ENCODE results near the gene QRSL1.

DNA sequence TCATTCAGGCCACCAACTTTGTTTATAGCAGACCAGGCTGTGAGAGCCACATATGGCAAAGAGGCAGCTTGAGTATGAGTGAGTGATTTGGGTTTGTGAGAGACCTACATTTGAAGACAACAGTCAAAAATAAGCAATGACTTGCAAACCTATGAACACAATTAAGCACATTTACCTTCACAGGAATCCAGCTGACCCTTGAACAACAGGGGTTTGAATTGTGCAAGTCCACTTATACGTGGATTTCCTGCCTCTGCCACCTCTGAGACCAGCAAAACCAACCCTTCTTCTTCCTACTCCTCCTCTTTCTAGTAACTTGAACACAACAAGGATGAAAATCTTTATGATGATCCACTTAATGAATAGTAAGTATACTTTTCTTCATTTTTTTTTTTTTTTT lies 10.2 kb upstream of the QRSL1 start:
- TF ChIP-seq EP300 (IDR thresholded peaks at IDR 0.05; ENCODE audit: borderline replicate concordance in 1 of 2, control insufficient read depth in 1 of 2, low read depth in 2 of 2, low read length in 2 of 2): no peak
- no peak for TF ChIP-seq MXI1 (IDR thresholded peaks at IDR 0.05; ENCODE audit: low read depth, low read length)
- TF ChIP-seq, protein P1, sequence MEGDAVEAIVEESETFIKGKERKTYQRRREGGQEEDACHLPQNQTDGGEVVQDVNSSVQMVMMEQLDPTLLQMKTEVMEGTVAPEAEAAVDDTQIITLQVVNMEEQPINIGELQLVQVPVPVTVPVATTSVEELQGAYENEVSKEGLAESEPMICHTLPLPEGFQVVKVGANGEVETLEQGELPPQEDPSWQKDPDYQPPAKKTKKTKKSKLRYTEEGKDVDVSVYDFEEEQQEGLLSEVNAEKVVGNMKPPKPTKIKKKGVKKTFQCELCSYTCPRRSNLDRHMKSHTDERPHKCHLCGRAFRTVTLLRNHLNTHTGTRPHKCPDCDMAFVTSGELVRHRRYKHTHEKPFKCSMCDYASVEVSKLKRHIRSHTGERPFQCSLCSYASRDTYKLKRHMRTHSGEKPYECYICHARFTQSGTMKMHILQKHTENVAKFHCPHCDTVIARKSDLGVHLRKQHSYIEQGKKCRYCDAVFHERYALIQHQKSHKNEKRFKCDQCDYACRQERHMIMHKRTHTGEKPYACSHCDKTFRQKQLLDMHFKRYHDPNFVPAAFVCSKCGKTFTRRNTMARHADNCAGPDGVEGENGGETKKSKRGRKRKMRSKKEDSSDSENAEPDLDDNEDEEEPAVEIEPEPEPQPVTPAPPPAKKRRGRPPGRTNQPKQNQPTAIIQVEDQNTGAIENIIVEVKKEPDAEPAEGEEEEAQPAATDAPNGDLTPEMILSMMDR (IDR thresholded peaks at IDR 0.05 in 2 of 3, conservative IDR thresholded peaks at IDR 0.05 in 1 of 3; ENCODE audit: control insufficient read depth in 2 of 3, extremely low read depth in 1 of 3, insufficient read depth in 1 of 3, low read depth in 3 of 3, low read length in 3 of 3): no peak
- TF ChIP-seq POLR2AphosphoS5 (IDR thresholded peaks at IDR 0.05; ENCODE audit: low read length): no peak
- TF ChIP-seq USF2 (IDR thresholded peaks at IDR 0.05; ENCODE audit: borderline replicate concordance, low read depth, low read length): no peak
- TF ChIP-seq YBX1 (IDR thresholded peaks at IDR 0.05): no peak
- TF ChIP-seq ZBTB33 (IDR thresholded peaks at IDR 0.05): no peak
- TF ChIP-seq TCF7 (IDR thresholded peaks at IDR 0.05; ENCODE audit: borderline replicate concordance): no peak
- no peak for TF ChIP-seq SP1 (IDR thresholded peaks at IDR 0.05; ENCODE audit: low read depth, low read length)
- TF ChIP-seq RCOR1 (conservative IDR thresholded peaks at IDR 0.05; ENCODE audit: low read depth, low read length): no peak

All from GM12878 (cell line).